Measurements from ENCODE around the gene YY1.

GRCh38 chr14:100274250-100274649 is 35.3 kb downstream of the YY1 start:
- TF ChIP-seq CTCF (conservative IDR thresholded peaks at IDR 0.05; ENCODE audit: low read depth in 2 of 2) (no peak), CREB1 (CRISPR knock-in tag; IDR thresholded peaks at IDR 0.05; ENCODE audit: low read depth) (no peak), POLR2AphosphoS5 (IDR thresholded peaks at IDR 0.05; ENCODE audit: low read depth) (no peak), EZH2phosphoT487 (IDR thresholded peaks at IDR 0.05; ENCODE audit: unreplicated experiment) (no peak), EZH2 (IDR thresholded peaks at IDR 0.05; ENCODE audit: low read depth, unreplicated experiment) (no peak), STAT1 (IDR thresholded peaks at IDR 0.05; ENCODE audit: unreplicated experiment) (no peak), REST (IDR thresholded peaks at IDR 0.05; ENCODE audit: unreplicated experiment) (no peak), JUNB (IDR thresholded peaks at IDR 0.05; ENCODE audit: unreplicated experiment) (no peak), ETS1 (IDR thresholded peaks at IDR 0.05) (no peak), ZNF114 (CRISPR knock-in tag; IDR thresholded peaks at IDR 0.05) (no peak)
